ENCODE measurements around the gene COLEC12.

Gene COLEC12

GRCh38 chr18:272650-273049 is 227.9 kb downstream of the COLEC12 start:
- no peak for DNase-seq

- no peak for DNase-seq
Observed at GRCh38 chr18:269480-270095, 230.9 kb downstream of the COLEC12 start.

- peak; percentile 93 for DNase-seq
Observed at GRCh38 chr18:267688-268552, 232.6 kb downstream of the COLEC12 start, which contains the start of gene THOC1. Gene THOC1 (minus strand): TSS chr18:268047. CDS start chr18:268019, 28 bp downstream.

GRCh38 chr18:267380-267687 is 233.2 kb downstream of the COLEC12 start:
- DNase-seq: no peak
